ENCODE results near the gene ISG20.

- no peak for TF ChIP-seq CTCF (IDR thresholded peaks at IDR 0.05)
- no peak for TF ChIP-seq POLR2A (IDR thresholded peaks at IDR 0.05)
Measured at GRCh38 chr15:88609344-88610090, 29.3 kb upstream of the ISG20 start.
